ENCODE data around the gene COL13A1. TPM values are rescaled to one million over a fixed set of nuclear protein-coding genes. Genes with fewer than 3 reads are reported as not detected.
A peak's percentile ranks its signal among the peaks of the same experiment; 100 is the strongest.

COL13A1 gene
- total RNA-seq, 2 experiments from 2014 or later = not detected

GRCh38 chr10:69828144-69828870, 26.6 kb downstream of the COL13A1 start:
- H3K4me1 Mint-ChIP-seq (ENCODE audit: low read depth) = no peaks in the 10 kb centered on the region
- no peaks in the 10 kb centered on the region for H3K36me3 Mint-ChIP-seq (ENCODE audit: low read depth)
- peaks cover 5% of the 10 kb centered on the region for H3K27me3 Mint-ChIP-seq (ENCODE audit: low read depth)
- H3K4me3 Mint-ChIP-seq = no peak overlapping the region
- no peaks in the 10 kb centered on the region for H3K9me3 Mint-ChIP-seq
- CTCF ChIA-PET = interaction anchor here (0.7 to 1.0 kb wide), 2 partner anchors 86 to 234 kb away, joined by 3 read pairs; no protein-coding TSS in a partner anchor
- no peak for DNase-seq
- intact Hi-C loops (cut with micrococcal nuclease) = no loop called here
- no peak overlapping the region for H3K27ac Mint-ChIP-seq

GRCh38 chr10:69829775-69830174, 28.1 kb downstream of the COL13A1 start:
- Mint-ChIP-seq H3K27ac (no peak overlapping the region), H3K27me3 (ENCODE audit: low read depth) (peaks cover 8% of the 10 kb centered on the region), H3K36me3 (ENCODE audit: low read depth) (no peaks in the 10 kb centered on the region), H3K9me3 (no peaks in the 10 kb centered on the region), H3K4me3 (no peak overlapping the region), H3K4me1 (ENCODE audit: low read depth) (no peaks in the 10 kb centered on the region)
- intact Hi-C loops (cut with micrococcal nuclease) = no loop called here
- CTCF ChIA-PET = no interaction called here
- no peak for DNase-seq

DNA sequence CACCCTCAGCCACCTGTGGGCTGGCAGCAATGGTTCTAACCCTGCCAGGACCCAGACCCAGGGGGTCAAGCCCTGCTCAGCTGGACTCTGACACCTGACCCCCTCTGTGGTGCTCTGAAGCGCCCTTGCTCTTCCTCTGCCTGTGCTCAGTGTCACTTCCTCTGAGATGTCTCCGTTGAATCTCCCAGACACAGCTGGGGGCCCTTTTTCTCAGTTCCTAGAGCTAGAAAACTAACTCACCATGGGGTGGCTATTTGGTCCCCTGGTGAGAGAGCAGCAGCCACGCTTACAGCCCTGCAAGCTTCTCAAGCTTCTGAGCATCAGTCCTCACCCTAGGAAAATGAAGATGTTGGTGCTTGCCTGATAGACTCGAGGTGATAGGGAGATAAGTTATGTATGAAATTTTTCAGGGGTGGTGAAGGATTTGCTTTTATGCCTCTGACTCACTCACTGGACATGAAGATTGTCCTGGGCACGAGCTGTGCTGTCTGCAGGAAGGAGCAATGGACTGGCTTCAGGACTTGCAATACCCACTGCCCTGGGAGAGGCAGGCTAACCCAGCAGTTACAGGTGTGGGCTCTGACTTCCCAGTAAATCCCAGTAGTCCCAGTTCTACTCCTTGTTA, 29.6 kb downstream of the COL13A1 start:
- intact Hi-C loops (cut with micrococcal nuclease) = no loop called here
- DNase-seq = no peak
- no peaks in the 10 kb centered on the region for H3K9me3 Mint-ChIP-seq
- no peaks in the 10 kb centered on the region for H3K4me1 Mint-ChIP-seq (ENCODE audit: low read depth)
- no peak overlapping the region for H3K27ac Mint-ChIP-seq
- H3K27me3 Mint-ChIP-seq (ENCODE audit: low read depth) = peaks cover 13% of the 10 kb centered on the region
- H3K4me3 Mint-ChIP-seq = no peak overlapping the region
- CTCF ChIA-PET = no interaction called here
- no peaks in the 10 kb centered on the region for H3K36me3 Mint-ChIP-seq (ENCODE audit: low read depth)

- intact Hi-C loops (cut with micrococcal nuclease) = no loop called here
Observed at GRCh38 chr10:69835233-69835632, 33.5 kb downstream of the COL13A1 start.

GRCh38 chr10:69835875-69836730, 34.4 kb downstream of the COL13A1 start:
- H3K4me3 Mint-ChIP-seq = no peak overlapping the region
- no peaks in the 10 kb centered on the region for H3K36me3 Mint-ChIP-seq (ENCODE audit: low read depth)
- no peak overlapping the region for H3K27ac Mint-ChIP-seq
- peaks cover 8% of the 10 kb centered on the region for H3K27me3 Mint-ChIP-seq (ENCODE audit: low read depth)
- no peaks in the 10 kb centered on the region for H3K9me3 Mint-ChIP-seq
- H3K4me1 Mint-ChIP-seq (ENCODE audit: low read depth) = no peaks in the 10 kb centered on the region
- intact Hi-C loops (cut with micrococcal nuclease) = no loop called here
- CTCF ChIA-PET = interaction anchor here (1.0 to 1.1 kb wide), 2 partner anchors 10 to 78 kb away, joined by 3 read pairs; no protein-coding TSS in a partner anchor
- no peak for DNase-seq

More at GRCh38 chr10:69835233-69835632, 33.5 kb downstream of the COL13A1 start:
- H3K27me3 Mint-ChIP-seq (ENCODE audit: low read depth) = peaks cover 8% of the 10 kb centered on the region
- CTCF ChIA-PET = interaction anchor here (1.0 to 1.4 kb wide), 2 partner anchors 11 to 36 kb away, joined by 3 read pairs; no protein-coding TSS in a partner anchor
- no peak for DNase-seq
- H3K4me1 Mint-ChIP-seq (ENCODE audit: low read depth) = no peaks in the 10 kb centered on the region
- no peak overlapping the region for H3K27ac Mint-ChIP-seq
- H3K36me3 Mint-ChIP-seq (ENCODE audit: low read depth) = no peaks in the 10 kb centered on the region
- no peaks in the 10 kb centered on the region for H3K9me3 Mint-ChIP-seq
- no peak overlapping the region for H3K4me3 Mint-ChIP-seq

- no peak for DNase-seq
- CTCF ChIA-PET = interaction anchor here (1.1 kb wide), 1 partner anchor 78 kb away, joined by 3 read pairs; no protein-coding TSS in a partner anchor
- H3K4me1 Mint-ChIP-seq (ENCODE audit: low read depth) = peaks cover 3% of the 10 kb centered on the region
- intact Hi-C loops (cut with micrococcal nuclease) = no loop called here
- H3K27ac Mint-ChIP-seq = no peak overlapping the region
- H3K9me3 Mint-ChIP-seq = no peaks in the 10 kb centered on the region
- no peaks in the 10 kb centered on the region for H3K36me3 Mint-ChIP-seq (ENCODE audit: low read depth)
- H3K4me3 Mint-ChIP-seq = no peak overlapping the region
- H3K27me3 Mint-ChIP-seq (ENCODE audit: low read depth) = peaks cover 8% of the 10 kb centered on the region
Observed at GRCh38 chr10:69836731-69837030, 35.0 kb downstream of the COL13A1 start.

GRCh38 chr10:69837261-69837660, 35.6 kb downstream of the COL13A1 start:
- DNase-seq = no peak
- H3K27me3 Mint-ChIP-seq (ENCODE audit: low read depth) = peaks cover 8% of the 10 kb centered on the region
- peaks cover 8% of the 10 kb centered on the region for H3K4me1 Mint-ChIP-seq (ENCODE audit: low read depth)
- CTCF ChIA-PET = no interaction called here
- H3K9me3 Mint-ChIP-seq = no peaks in the 10 kb centered on the region
- H3K27ac Mint-ChIP-seq = no peak overlapping the region
- H3K4me3 Mint-ChIP-seq = no peak overlapping the region
- H3K36me3 Mint-ChIP-seq (ENCODE audit: low read depth) = no peaks in the 10 kb centered on the region
- intact Hi-C loops (cut with micrococcal nuclease) = no loop called here

DNA sequence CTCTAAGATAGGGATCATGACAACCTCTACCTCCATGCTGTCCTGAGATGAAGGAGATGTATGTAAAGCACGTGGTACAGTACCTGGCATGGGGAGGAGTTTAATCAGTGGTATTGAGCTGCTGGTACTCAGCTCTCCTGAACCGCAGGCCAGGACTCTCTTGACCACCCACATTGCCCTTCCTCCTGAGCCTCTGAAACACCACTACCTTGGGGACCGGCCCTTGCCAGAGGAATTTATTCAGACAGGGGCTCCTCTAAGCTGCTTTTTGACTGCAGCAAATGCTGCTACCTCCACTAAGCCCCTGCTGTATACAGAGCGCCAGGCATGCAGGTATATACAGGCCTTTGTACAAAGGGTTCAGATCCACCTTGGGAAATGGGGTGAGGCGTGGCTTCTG, 36.7 kb downstream of the COL13A1 start:
- Mint-ChIP-seq H3K9me3 (no peaks in the 10 kb centered on the region), H3K4me1 (ENCODE audit: low read depth) (peaks cover 11% of the 10 kb centered on the region), H3K27ac (no peak overlapping the region), H3K4me3 (no peak overlapping the region), H3K36me3 (ENCODE audit: low read depth) (no peaks in the 10 kb centered on the region), H3K27me3 (ENCODE audit: low read depth) (peaks cover 8% of the 10 kb centered on the region)
- no peak for DNase-seq
- intact Hi-C loops (cut with micrococcal nuclease) = no loop called here
- CTCF ChIA-PET = no interaction called here

DNA sequence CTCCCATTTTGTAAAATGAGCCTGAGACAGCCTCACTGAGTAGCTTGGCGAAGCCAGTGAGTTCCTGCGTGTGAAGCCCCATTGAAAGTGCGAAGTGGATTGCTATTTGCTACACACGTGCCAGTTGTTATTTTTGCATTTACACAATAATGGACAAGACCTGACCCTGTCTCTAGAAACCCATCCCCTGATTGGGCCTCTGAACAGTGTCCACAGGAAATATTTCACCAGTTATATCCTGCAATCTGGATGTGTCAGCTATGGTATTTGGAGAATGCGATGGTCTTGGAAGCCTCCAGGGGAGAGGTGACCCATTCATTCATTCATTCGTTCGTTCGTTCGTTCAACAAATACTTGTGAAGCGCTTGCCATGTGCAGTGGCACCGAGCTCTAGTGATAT, 37.1 kb downstream of the COL13A1 start:
- Mint-ChIP-seq H3K4me3 (no peak overlapping the region), H3K27me3 (ENCODE audit: low read depth) (peaks cover 13% of the 10 kb centered on the region), H3K9me3 (no peaks in the 10 kb centered on the region), H3K36me3 (ENCODE audit: low read depth) (no peaks in the 10 kb centered on the region), H3K4me1 (ENCODE audit: low read depth) (peaks cover 11% of the 10 kb centered on the region), H3K27ac (no peak overlapping the region)
- no peak for DNase-seq
- CTCF ChIA-PET = no interaction called here
- intact Hi-C loops (cut with micrococcal nuclease) = no loop called here

DNA sequence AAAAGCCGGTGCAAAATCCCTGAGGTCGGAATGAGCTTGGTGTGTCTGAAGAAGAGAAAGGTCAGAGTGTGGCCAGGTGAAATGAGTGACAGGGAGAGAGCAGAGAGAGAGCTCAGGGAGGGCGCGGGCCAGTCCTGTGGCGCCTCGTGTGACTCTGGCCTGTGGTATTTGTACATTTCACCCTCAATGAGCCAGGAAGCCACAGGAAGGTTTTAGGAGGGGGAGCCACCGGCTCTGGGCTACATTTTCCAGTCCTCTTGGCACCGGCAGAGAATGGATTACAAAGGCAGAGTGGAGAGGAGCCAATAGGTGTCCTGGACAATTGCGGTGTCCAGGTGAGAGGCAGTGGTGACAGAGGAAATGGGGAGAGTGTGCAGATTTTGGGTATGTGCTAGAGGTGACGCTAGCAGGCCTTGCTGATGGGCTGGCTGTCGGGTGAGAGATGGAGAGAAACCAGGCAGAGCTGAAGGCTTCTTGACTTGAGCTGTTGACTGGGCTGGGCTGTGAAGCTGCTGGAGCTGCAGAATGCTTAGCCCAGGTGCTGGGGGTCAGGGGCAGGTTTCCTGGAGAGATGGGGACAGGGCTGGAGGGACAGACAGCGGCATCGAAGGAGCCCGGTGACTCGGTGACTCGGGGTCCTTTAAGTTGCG, 38.1 kb downstream of the COL13A1 start:
- Mint-ChIP-seq H3K27ac (no peak overlapping the region), H3K4me1 (ENCODE audit: low read depth) (peaks cover 11% of the 10 kb centered on the region), H3K27me3 (ENCODE audit: low read depth) (peaks cover 11% of the 10 kb centered on the region), H3K9me3 (no peaks in the 10 kb centered on the region), H3K36me3 (ENCODE audit: low read depth) (no peaks in the 10 kb centered on the region), H3K4me3 (no peak overlapping the region)
- intact Hi-C loops (cut with micrococcal nuclease) = no loop called here
- CTCF ChIA-PET = no interaction called here
- no peak for DNase-seq

- H3K4me3 Mint-ChIP-seq = no peak overlapping the region
Observed at GRCh38 chr10:69840773-69841172, 39.1 kb downstream of the COL13A1 start.

DNA sequence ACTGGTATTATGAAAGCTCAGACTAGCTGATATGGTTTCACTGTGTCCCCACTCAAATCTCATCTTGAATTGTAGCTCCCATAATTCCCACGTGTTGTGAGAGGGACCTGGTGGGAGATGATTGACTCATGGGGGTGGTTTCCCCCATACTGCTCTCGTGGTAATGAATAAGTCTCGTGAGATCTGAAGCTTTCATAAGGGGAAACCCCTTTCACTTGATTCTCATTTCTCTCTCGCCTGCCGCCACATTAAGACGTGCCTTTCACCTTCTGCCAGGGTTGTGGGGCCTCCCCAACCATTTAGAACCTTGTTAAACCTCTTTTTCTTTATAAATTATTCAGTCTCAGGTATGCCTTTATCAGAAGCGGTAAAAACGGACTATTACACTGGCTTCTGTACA, 40.3 kb downstream of the COL13A1 start:
- intact Hi-C loops (cut with micrococcal nuclease) = no loop called here
- Mint-ChIP-seq H3K4me1 (ENCODE audit: low read depth) (peaks cover 11% of the 10 kb centered on the region), H3K27me3 (ENCODE audit: low read depth) (peaks cover 17% of the 10 kb centered on the region), H3K9me3 (no peaks in the 10 kb centered on the region), H3K27ac (peak overlapping the region; percentile 9), H3K4me3 (no peak overlapping the region), H3K36me3 (ENCODE audit: low read depth) (no peaks in the 10 kb centered on the region)
- CTCF ChIA-PET = interaction anchor here (0.9 kb wide), 1 partner anchor 202 kb away, joined by 3 read pairs; no protein-coding TSS in a partner anchor
- DNase-seq = peak; percentile 67

More at GRCh38 chr10:69840773-69841172, 39.1 kb downstream of the COL13A1 start:
- Mint-ChIP-seq H3K27me3 (ENCODE audit: low read depth) (peaks cover 11% of the 10 kb centered on the region), H3K4me1 (ENCODE audit: low read depth) (peaks cover 11% of the 10 kb centered on the region), H3K36me3 (ENCODE audit: low read depth) (no peaks in the 10 kb centered on the region), H3K27ac (no peak overlapping the region), H3K9me3 (no peaks in the 10 kb centered on the region)
- no peak for DNase-seq
- intact Hi-C loops (cut with micrococcal nuclease) = no loop called here
- CTCF ChIA-PET = no interaction called here
